HEK293T (cell line): ENCODE data around the gene PAAF1.

Experiments
- ARNT ChIP-seq: fragments of 450-650 bp; IDR thresholded peaks from 2 replicates; pipeline ENCODE4 v1.6.1; 2017; ENCODE audit warnings: mild to moderate bottlenecking
- BHLHE40 ChIP-seq: fragments of 450-650 bp; IDR thresholded peaks from 2 replicates; pipeline ENCODE4 v1.6.1; 2016; ENCODE audit warnings: mild to moderate bottlenecking, moderate library complexity, borderline replicate concordance
- CTBP1 ChIP-seq: fragments of 450-650 bp; IDR thresholded peaks from 2 replicates; pipeline ENCODE4 v1.6.1; 2016; ENCODE audit warnings: borderline replicate concordance
- ELF4 ChIP-seq: fragments of 450-650 bp; IDR thresholded peaks from 2 replicates; pipeline ENCODE4 v1.6.1; 2017; ENCODE audit warnings: antibody characterized with exemption
- FOXA1 ChIP-seq: fragments of 450-650 bp; IDR thresholded peaks from 2 replicates; pipeline ENCODE4 v1.6.1; 2016; ENCODE audit warnings: mild to moderate bottlenecking
- FOXK2 ChIP-seq: fragments of 450-650 bp; IDR thresholded peaks from 2 replicates; pipeline ENCODE4 v1.6.1; 2016; ENCODE audit warnings: mild to moderate bottlenecking
- FOXM1 ChIP-seq: fragments of 450-650 bp; IDR thresholded peaks from 2 replicates; pipeline ENCODE4 v1.6.1; 2017; ENCODE audit warnings: mild to moderate bottlenecking, borderline replicate concordance
- HDGF ChIP-seq: fragments of 450-650 bp; IDR thresholded peaks from 2 replicates; pipeline ENCODE4 v1.6.1; 2017; ENCODE audit warnings: antibody characterized with exemption, borderline replicate concordance
- NFRKB ChIP-seq: fragments of 450-650 bp; IDR thresholded peaks from 2 replicates; pipeline ENCODE4 v1.6.1; 2016; ENCODE audit warnings: mild to moderate bottlenecking, moderate library complexity
- PKNOX1 ChIP-seq: fragments of 450-650 bp; IDR thresholded peaks from 2 replicates; pipeline ENCODE4 v1.6.1; 2016
- SP1 ChIP-seq: fragments of 450-650 bp; IDR thresholded peaks from 2 replicates; pipeline ENCODE4 v1.6.1; 2017
- SUZ12 ChIP-seq: fragments of 450-650 bp; IDR thresholded peaks from 2 replicates; pipeline ENCODE4 v1.6.1; 2016; ENCODE audit warnings: mild to moderate bottlenecking
- TARDBP ChIP-seq: fragments of 450-650 bp; IDR thresholded peaks from 2 replicates; pipeline ENCODE4 v1.6.1; 2016
- ZNF384 ChIP-seq: fragments of 450-650 bp; IDR thresholded peaks from 2 replicates; pipeline ENCODE4 v1.6.1; 2016

GRCh38 chr11:73939096-73939495, 62.3 kb downstream of the PAAF1 start:
- TF ChIP-seq PKNOX1 (no peak), CTBP1 (no peak), ZNF384 (no peak), FOXM1 (no peak), SP1 (no peak), FOXA1 (no peak), BHLHE40 (no peak), NFRKB (no peak), SUZ12 (no peak), TARDBP (no peak), HDGF (no peak), ELF4 (no peak), ARNT (no peak), FOXK2 (no peak)
